Gastrocnemius medialis (tissue), 4 donors: ENCODE measurements around the gene APAF1. TPM values are rescaled to one million over a fixed set of nuclear protein-coding genes. Genes with fewer than 3 reads are reported as not detected.

Experiments
- ATAC-seq, 2 donors: fragments of 150-250 bp; one replicate each; pipeline ENCODE4 v1.9.1; 2016
- DNase-seq, 2 donors: peaks; one replicate each; pipeline ENCODE4 v3.0.0-alpha.2; 2019
- H3K27ac ChIP-seq, 4 donors: fragments of 200-600 bp; sonication (generic); 1 replicate in 1 of 4; 2 replicates in 3 of 4; pipeline ENCODE4 v1.5.1; 2016 to 2018; ENCODE audit warnings: mild to moderate bottlenecking in 2 of 4, moderate library complexity in 1 of 4
- H3K27me3 ChIP-seq, 3 donors: fragments of 200-600 bp; sonication (generic) in 2 of 3; 1 replicate in 1 of 3; 2 replicates in 2 of 3; pipeline versions ENCODE4 v1.5.1 to v1.6.0; 2016 to 2019; ENCODE audit warnings: mild to moderate bottlenecking in 1 of 3, moderate library complexity in 1 of 3
- H3K36me3 ChIP-seq, 2 donors: fragments of 200-600 bp; sonication (generic) in 1 of 2; one replicate each; pipeline ENCODE4 v1.5.1; 2017 to 2018
- H3K4me1 ChIP-seq, 2 donors: fragments of 200-600 bp; sonication (generic) in 1 of 2; one replicate each; pipeline ENCODE4 v1.5.1; 2016 to 2017; ENCODE audit warnings: mild to moderate bottlenecking in 2 of 2
- H3K4me3 ChIP-seq, 4 donors: fragments of 200-600 bp; sonication (generic) in 3 of 4; 1 replicate in 1 of 4; 2 replicates in 3 of 4; pipeline ENCODE4 v1.5.1; 2016 to 2019; ENCODE audit warnings: mild to moderate bottlenecking in 2 of 4
- H3K9me3 ChIP-seq, 3 donors: fragments of 200-600 bp; sonication (generic) in 2 of 3; 1 replicate in 1 of 3; 2 replicates in 2 of 3; pipeline ENCODE4 v1.5.1; 2016 to 2019
- POLR2A ChIP-seq, 2 donors: fragments of 450-650 bp; IDR thresholded peaks; one replicate each; pipeline ENCODE4 v1.6.1; 2017; ENCODE audit warnings: antibody characterized with exemption in 2 of 2, mild to moderate bottlenecking in 2 of 2, moderate library complexity in 2 of 2
- in situ Hi-C, 4 donors: fragments of 200-750 bp; cut with MboI; loops; one replicate each; pipeline versions ENCODE4 v1.15.0 to v1.8.0; 2017; ENCODE audit warnings: low sequenced_read_pairs in 4 of 4
- intact Hi-C: fragments of 100-400 bp; cut with DNase I; formaldehyde crosslinking; loops from one replicate; pipeline ENCODE4 v1.15.1; 2023; ENCODE audit warnings: low total_unique reads
- total RNA-seq, 4 donors: library from RNA; depleted of rRNA; stranded (reverse); fragments of >200 nt; gene quantifications; one replicate each; pipeline versions ENCODE4 v1.1.0 to v1.2.3, GENCODE V29; 2016
- TF ChIP-seq, protein P1 (sequence below), 5 experiments: fragments of 450-650 bp in 3 of 5; fragments of 200-600 bp in 2 of 5; sonication (generic) in 2 of 5; IDR thresholded peaks in 4 of 5; conservative IDR thresholded peaks in 1 of 5; 1 replicate in 4 of 5; 2 replicates in 1 of 5; pipeline ENCODE4 v1.5.1; 2016 to 2019; ENCODE audit warnings: antibody characterized with exemption in 5 of 5, mild to moderate bottlenecking in 3 of 5, moderate library complexity in 3 of 5

The APAF1 gene
- total RNA-seq, 4 donors from 2014 or later = 5.8 to 11.5 (median 7.0) TPM

DNA sequence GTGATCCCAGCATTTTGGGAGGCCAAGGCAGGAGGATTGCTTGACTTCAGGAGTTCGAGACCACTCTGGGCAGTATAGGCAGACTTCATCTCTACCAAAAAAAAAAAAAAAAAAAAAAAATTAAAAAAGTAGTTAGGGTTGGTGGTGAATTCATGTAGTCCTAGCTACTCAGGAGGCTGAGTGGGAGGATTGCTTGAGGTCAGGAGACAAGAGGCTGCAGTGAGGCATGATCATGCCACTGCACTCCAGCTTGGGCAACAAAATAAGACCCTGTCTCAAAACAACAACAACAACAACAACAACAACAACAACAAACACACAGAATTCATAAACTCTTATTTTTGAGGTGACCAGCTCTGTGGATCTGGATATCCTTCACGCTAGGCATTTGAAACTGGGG is 34.5 kb upstream of the APAF1 start:
- no peaks in the 10 kb centered on the region for H3K9me3 ChIP-seq
- TF ChIP-seq, protein P1, sequence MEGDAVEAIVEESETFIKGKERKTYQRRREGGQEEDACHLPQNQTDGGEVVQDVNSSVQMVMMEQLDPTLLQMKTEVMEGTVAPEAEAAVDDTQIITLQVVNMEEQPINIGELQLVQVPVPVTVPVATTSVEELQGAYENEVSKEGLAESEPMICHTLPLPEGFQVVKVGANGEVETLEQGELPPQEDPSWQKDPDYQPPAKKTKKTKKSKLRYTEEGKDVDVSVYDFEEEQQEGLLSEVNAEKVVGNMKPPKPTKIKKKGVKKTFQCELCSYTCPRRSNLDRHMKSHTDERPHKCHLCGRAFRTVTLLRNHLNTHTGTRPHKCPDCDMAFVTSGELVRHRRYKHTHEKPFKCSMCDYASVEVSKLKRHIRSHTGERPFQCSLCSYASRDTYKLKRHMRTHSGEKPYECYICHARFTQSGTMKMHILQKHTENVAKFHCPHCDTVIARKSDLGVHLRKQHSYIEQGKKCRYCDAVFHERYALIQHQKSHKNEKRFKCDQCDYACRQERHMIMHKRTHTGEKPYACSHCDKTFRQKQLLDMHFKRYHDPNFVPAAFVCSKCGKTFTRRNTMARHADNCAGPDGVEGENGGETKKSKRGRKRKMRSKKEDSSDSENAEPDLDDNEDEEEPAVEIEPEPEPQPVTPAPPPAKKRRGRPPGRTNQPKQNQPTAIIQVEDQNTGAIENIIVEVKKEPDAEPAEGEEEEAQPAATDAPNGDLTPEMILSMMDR (IDR thresholded peaks at IDR 0.05 in 4 of 5, conservative IDR thresholded peaks at IDR 0.05 in 1 of 5) = no peak
- no peak for TF ChIP-seq POLR2A (IDR thresholded peaks at IDR 0.05)
- no peaks in the 10 kb centered on the region for H3K36me3 ChIP-seq
- no peak overlapping the region for H3K4me3 ChIP-seq
- ATAC-seq (no peak), DNase-seq (no peak)
- intact Hi-C loops = no loop called here
- no peak overlapping the region for H3K27ac ChIP-seq
- no peaks in the 10 kb centered on the region for H3K4me1 ChIP-seq
- in situ Hi-C loops = no loop called here
- H3K27me3 ChIP-seq = no peaks in the 10 kb centered on the region

DNA sequence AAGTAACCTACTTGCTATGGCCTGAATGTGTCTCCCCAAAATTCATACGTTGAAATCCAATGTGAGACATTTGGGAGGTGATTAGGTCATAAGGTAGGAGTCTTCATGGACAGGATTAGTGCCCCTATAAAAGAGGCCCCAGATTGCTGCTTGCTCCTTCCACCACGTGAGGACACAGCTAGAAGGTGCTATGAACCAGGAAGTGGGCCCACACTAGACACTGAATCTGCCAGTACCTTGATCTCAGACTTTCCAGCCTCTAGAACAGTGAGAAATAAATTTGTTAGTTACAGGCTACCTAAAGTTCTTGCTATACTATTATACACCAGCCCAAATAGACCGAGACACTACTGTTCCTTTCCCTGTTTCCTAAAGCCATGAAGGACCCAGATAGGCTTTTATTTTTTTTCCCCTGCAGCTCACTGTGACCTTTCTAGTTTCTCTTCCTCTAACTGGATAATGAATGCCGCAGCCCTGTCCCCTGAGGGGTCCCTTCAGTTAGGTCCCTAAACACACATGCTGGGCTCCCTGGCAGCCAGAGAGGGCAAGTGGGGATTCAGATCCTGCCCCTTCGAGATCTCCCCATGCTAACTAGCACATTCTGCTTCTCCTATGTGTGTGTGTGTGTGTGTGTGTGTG is 32.3 kb upstream of the APAF1 start:
- H3K36me3 ChIP-seq = no peaks in the 10 kb centered on the region
- no peak for TF ChIP-seq POLR2A (IDR thresholded peaks at IDR 0.05)
- TF ChIP-seq, protein P1 (IDR thresholded peaks at IDR 0.05 in 4 of 5, conservative IDR thresholded peaks at IDR 0.05 in 1 of 5) = no peak
- intact Hi-C loops = no loop called here
- ATAC-seq (no peak), DNase-seq (no peak)
- H3K27me3 ChIP-seq = no peaks in the 10 kb centered on the region
- no peak overlapping the region for H3K4me3 ChIP-seq
- H3K9me3 ChIP-seq = no peaks in the 10 kb centered on the region
- H3K27ac ChIP-seq = no peak overlapping the region
- in situ Hi-C loops = no loop called here
- H3K4me1 ChIP-seq = no peaks in the 10 kb centered on the region

DNA sequence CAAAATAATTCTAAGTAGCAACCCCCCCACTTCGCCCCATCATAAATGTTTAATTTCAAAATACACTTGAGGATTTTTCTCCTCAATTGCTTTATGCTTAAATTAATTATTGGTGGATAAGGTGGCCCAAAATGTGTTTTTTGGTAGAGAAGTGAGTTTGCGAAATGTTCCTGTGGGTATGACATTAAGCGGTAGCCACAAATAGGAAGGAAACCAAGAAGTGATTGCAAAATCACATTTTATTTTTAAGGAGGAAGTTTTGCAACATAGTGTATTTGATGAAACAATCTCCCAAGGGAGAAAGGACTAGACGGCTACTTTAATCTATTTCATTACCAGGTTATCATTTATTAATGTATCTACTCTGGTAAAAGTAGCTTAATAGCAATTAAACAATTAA is 26.1 kb upstream of the APAF1 start:
- Histone ChIP-seq H3K36me3 (no peaks in the 10 kb centered on the region), H3K4me3 (no peak overlapping the region), H3K4me1 (peaks cover 0 to 6% of the 10 kb centered on the region in 2 donors), H3K27ac (peak overlapping the region in 2 of 4 donors; percentile 26 to 43), H3K9me3 (no peaks in the 10 kb centered on the region), H3K27me3 (no peaks in the 10 kb centered on the region)
- ATAC-seq (peak; percentile 74 to 94), DNase-seq (no peak)
- in situ Hi-C loops (no loop called here), intact Hi-C loops (no loop called here)
- TF ChIP-seq, protein P1 (IDR thresholded peaks at IDR 0.05 in 4 of 5, conservative IDR thresholded peaks at IDR 0.05 in 1 of 5) = no peak
- TF ChIP-seq POLR2A (IDR thresholded peaks at IDR 0.05) = no peak

DNA sequence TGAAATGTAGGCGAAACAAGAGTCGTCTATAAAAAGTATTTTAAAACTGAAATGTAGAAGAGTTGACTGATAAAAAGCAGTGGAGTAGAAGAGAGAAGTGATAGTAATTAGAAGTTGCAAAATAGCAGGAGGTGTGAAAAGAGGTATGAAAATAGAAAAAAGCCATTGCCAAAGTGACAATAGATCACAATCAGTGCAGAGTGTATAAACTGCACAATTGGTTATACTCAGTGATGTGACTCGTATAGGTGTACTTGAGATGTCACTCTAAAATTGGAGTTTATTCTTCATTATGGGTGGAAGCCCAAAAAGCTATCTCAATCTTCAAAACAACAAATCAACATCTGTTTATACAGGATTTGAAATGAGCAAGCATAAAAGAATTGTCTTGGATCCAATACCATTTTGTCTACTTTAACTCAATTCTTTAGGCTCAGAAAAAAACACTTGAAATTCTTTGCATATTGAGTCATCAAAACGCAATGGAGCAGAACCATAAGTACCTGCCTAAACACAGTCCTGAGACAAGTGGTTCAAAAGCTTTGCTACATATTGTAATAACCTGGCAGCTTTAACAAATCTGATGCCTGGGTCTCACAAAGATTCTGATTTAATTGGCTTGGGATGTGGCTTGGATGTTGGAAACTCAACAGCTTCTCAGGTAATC is 9.3 kb upstream of the APAF1 start:
- in situ Hi-C loops = no loop called here
- H3K36me3 ChIP-seq = no peaks in the 10 kb centered on the region
- H3K9me3 ChIP-seq = no peaks in the 10 kb centered on the region
- DNase-seq (no peak), ATAC-seq (no peak)
- H3K4me3 ChIP-seq = no peak overlapping the region
- intact Hi-C loops = no loop called here
- no peak for TF ChIP-seq POLR2A (IDR thresholded peaks at IDR 0.05)
- TF ChIP-seq, protein P1 (IDR thresholded peaks at IDR 0.05 in 4 of 5, conservative IDR thresholded peaks at IDR 0.05 in 1 of 5) = no peak
- no peak overlapping the region for H3K27ac ChIP-seq
- H3K27me3 ChIP-seq = no peaks in the 10 kb centered on the region
- H3K4me1 ChIP-seq = no peaks in the 10 kb centered on the region
